Measurements from ENCODE around the gene PRKG1. TPM values are rescaled to one million over a fixed set of nuclear protein-coding genes. Genes with fewer than 3 reads are reported as not detected.

Gene PRKG1
- total RNA-seq, 1 experiment from 2014 or later, result 10.4 TPM

DNA sequence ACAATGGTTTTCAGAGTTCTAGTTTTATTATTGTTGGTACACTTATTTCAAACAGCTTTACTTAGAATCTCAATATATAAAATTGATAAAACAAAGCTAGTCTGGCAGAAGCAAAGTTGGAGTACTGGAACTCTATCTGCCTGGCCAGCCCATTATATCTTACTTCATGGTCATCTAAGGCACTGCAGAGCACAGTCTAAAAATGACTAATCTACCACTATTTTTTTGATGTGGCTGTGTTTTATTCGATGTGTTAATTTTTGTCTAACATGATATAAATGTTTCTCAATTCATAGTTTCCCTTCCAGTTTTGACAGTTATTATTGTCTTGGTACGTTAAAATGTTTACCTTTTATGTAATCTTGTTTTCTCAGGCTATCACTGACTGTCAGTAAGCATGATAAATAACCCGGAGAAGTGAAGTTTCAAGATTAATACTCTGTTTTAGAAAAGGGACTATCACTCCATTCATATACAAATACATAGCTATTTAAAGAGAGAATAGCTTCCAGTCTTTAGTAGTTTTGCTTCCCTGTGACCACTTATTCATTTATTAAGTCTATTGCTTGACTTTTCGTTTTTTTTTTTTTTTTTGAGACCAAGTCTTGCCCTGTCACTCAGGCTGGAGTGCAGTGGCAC lies 685.7 kb downstream of the PRKG1 start:
- Histone ChIP-seq H3T11ph (ENCODE audit: low read length) (no peak overlapping the region), H3K27ac (ENCODE audit: insufficient read length, low read depth, low read length) (no peak overlapping the region), H4K91ac (ENCODE audit: insufficient read length, low read depth, low read length) (no peak overlapping the region), H4K8ac (replicated peaks; ENCODE audit: insufficient read length, low read depth, low read length) (no peak overlapping the region), H3K79me1 (ENCODE audit: insufficient read depth, low read depth, low read length, poor library complexity, severe bottlenecking) (no peaks in the 10 kb centered on the region), H3K18ac (ENCODE audit: insufficient read length, low read depth, low read length) (no peak overlapping the region), H3K27me3 (ENCODE audit: insufficient read depth, low read length) (no peaks in the 10 kb centered on the region), H4K5ac (ENCODE audit: insufficient read length, low read depth, low read length) (no peak overlapping the region), H2BK120ac (ENCODE audit: low read depth, low read length, poor library complexity, severe bottlenecking) (no peak overlapping the region), H3K79me2 (ENCODE audit: insufficient read depth, low read length) (no peaks in the 10 kb centered on the region), H2AFZ (ENCODE audit: low read length) (no peak overlapping the region), H2BK15ac (ENCODE audit: low read depth, low read length) (no peak overlapping the region), H4K20me1 (ENCODE audit: control insufficient read depth, insufficient read depth, insufficient read length) (no peaks in the 10 kb centered on the region), H3K56ac (ENCODE audit: insufficient read length, low read depth, low read length) (no peak overlapping the region), H3K4ac (ENCODE audit: low read depth, low read length) (no peak overlapping the region), H3K23me2 (ENCODE audit: insufficient read length, low read depth, low read length, poor library complexity, severe bottlenecking) (no peaks in the 10 kb centered on the region), H2BK20ac (ENCODE audit: low read depth, low read length, poor library complexity, severe bottlenecking) (no peak overlapping the region), H3K9me3 (ENCODE audit: control insufficient read depth, low read depth, low read length) (no peaks in the 10 kb centered on the region), H3K9ac (ENCODE audit: extremely low read depth, insufficient read length, low read length) (no peak overlapping the region), H2BK12ac (ENCODE audit: insufficient read length, low read depth, low read length) (no peak overlapping the region), H3K4me1 (ENCODE audit: insufficient read depth, low read length) (no peaks in the 10 kb centered on the region), H2BK5ac (ENCODE audit: insufficient read length, low read length) (no peak overlapping the region), H2AK5ac (ENCODE audit: insufficient read length, low read length) (no peak overlapping the region), H3K4me2 (ENCODE audit: insufficient read depth, insufficient read length, low read length) (no peak overlapping the region), H3K23ac (ENCODE audit: insufficient read length, low read depth, low read length) (no peak overlapping the region), H3K14ac (ENCODE audit: insufficient read depth, low read length) (no peak overlapping the region)
- Mint-ChIP-seq H3K36me3 (ENCODE audit: insufficient read depth in 1 of 3, low read depth in 3 of 3) (no peaks in the 10 kb centered on the region), H3K4me3 (no peak overlapping the region), H3K27me3 (ENCODE audit: low read depth) (no peaks in the 10 kb centered on the region), H3K4me1 (peaks cover 0 to 8% of the 10 kb centered on the region in 2 experiments; a peak in 3 of 4 replicates), H3K27ac (no peak overlapping the region), H3K9me3 (no peaks in the 10 kb centered on the region; a peak in 1 of 5 replicates)
- no peak for DNase-seq
- TF ChIP-seq, protein P1, sequence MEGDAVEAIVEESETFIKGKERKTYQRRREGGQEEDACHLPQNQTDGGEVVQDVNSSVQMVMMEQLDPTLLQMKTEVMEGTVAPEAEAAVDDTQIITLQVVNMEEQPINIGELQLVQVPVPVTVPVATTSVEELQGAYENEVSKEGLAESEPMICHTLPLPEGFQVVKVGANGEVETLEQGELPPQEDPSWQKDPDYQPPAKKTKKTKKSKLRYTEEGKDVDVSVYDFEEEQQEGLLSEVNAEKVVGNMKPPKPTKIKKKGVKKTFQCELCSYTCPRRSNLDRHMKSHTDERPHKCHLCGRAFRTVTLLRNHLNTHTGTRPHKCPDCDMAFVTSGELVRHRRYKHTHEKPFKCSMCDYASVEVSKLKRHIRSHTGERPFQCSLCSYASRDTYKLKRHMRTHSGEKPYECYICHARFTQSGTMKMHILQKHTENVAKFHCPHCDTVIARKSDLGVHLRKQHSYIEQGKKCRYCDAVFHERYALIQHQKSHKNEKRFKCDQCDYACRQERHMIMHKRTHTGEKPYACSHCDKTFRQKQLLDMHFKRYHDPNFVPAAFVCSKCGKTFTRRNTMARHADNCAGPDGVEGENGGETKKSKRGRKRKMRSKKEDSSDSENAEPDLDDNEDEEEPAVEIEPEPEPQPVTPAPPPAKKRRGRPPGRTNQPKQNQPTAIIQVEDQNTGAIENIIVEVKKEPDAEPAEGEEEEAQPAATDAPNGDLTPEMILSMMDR (conservative IDR thresholded peaks at IDR 0.05), result no peak
- no CpG with 5 or more reads among the region's 4 CpGs for WGBS (ENCODE audit: extremely low coverage, insufficient read length, low lambda C conversion rate)

Data from H9 (cell line).